GM18520 (cell line): ENCODE data around the gene IBA57.

Source experiments
- ATAC-seq: cut with Tn5 transposase; IDR thresholded peaks from one replicate; pipeline ENCODE4 v1.9.1; 2021; ENCODE audit not compliant: unreplicated experiment

IBA57 gene

DNA sequence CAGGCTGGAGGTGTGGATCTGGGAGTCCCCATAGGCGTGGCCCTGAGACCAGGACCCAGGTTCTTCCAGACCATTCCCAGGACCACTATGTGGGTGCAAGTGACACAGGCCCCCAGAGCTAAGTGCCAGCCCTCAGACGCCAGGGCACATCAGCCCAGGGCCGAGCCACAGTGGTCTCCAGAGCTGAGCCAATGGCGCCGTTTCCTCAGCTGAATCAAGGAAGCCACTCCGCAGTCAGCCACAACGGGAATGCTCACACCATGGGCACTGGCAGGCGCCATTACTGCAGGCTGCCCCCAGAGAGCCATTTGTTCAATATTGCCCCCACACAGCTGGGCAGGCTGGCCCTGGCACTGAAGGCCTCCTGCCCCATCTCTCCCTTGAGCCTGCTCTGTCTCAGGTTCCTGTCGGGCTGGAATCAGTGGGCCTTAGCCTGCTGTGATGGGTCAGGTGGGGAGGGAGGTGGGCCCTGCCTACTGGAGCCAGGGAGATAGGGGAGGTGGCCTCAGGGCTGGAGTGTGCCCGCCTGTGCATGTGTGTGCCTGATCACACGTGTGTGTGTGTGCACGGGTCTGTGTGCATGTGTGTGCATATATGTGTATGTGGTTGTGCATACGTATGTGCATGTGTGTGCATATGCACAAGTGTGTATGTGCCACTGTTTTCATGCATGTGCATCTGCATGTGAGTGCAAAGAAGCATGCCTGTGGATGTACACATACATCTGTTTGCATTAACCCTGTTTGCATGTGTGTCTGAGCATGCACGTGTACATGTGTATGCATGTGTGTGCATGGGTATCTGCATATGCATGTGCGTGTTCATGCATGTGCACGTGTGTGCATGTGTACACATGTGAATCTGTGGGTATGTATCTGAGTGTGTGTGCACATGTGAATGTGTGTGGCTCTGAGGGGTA is 9.7 kb upstream of the IBA57 start:
- no peak for ATAC-seq

DNA sequence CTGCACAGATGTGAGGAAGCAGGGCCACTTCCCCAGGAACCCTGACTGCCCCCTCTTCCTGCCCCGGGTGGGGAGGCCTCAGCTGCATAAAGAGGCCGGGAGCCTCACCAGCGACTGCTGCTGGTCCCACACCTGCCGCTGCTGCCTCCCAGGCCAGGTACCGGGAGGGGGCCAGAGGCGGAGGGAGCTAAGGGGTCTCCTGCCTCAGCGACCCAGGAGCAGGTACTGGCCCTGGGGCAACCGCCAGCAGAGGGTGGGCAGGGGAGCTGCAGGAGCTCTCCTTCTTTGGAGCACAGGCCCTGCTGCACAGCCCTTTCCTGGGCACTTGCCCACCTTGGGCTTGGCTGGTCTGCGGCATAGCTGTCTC is 9.1 kb upstream of the IBA57 start:
- ATAC-seq = no peak

DNA sequence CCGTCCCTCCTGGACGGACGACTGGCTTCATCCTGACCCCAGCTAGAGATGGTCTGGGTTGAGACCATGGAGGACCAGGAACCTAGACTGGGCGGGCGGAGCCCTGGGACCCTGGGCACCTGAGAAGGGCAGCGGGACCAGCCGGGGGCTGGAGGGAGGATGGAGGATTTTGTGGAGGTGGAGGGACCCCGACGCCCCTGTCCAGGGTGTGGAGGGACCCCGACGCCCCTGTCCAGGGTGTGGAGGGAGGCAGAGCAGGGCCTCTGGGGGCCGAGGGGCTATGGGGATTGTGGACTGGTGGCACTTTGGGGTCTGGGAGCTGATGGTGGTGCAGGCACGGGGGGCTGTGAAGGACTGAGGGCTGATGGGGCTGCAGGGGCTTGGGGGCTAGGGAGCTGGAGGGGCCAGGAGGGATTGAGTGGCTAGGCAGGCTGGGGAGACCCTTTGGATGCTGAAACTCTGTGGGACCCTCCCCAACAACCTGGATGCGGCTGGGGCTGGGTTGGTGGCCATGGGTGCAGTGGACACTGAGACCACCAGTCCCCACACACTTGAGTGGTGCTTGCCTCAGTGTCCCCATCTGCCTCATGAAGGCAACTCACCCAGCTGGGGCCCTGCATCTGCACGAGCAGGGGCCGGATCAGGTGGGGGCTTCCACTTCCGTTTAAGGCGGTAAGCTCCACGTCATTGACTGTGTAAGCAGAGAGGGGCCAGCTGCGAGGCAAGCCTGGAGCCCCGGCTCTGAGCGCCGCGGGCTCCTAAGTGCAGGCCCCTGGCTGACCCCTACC is 8.5 kb upstream of the IBA57 start:
- no peak for ATAC-seq

DNA sequence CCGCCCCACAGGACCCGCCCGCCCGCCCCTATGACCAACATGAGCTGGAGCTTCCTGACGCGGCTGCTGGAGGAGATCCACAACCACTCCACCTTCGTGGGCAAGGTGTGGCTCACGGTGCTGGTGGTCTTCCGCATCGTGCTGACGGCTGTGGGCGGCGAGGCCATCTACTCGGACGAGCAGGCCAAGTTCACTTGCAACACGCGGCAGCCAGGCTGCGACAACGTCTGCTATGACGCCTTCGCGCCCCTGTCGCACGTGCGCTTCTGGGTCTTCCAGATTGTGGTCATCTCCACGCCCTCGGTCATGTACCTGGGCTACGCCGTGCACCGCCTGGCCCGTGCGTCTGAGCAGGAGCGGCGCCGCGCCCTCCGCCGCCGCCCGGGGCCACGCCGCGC is 7.9 kb upstream of the IBA57 start:
- no peak for ATAC-seq

DNA sequence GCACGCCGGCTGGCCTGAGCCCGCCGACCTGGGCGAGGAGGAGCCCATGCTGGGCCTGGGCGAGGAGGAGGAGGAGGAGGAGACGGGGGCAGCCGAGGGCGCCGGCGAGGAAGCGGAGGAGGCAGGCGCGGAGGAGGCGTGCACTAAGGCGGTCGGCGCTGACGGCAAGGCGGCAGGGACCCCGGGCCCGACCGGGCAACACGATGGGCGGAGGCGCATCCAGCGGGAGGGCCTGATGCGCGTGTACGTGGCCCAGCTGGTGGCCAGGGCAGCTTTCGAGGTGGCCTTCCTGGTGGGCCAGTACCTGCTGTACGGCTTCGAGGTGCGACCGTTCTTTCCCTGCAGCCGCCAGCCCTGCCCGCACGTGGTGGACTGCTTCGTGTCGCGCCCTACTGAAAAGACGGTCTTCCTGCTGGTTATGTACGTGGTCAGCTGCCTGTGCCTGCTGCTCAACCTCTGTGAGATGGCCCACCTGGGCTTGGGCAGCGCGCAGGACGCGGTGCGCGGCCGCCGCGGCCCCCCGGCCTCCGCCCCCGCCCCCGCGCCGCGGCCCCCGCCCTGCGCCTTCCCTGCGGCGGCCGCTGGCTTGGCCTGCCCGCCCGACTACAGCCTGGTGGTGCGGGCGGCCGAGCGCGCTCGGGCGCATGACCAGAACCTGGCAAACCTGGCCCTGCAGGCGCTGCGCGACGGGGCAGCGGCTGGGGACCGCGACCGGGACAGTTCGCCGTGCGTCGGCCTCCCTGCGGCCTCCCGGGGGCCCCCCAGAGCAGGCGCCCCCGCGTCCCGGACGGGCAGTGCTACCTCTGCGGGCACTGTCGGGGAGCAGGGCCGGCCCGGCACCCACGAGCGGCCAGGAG is 7.2 kb upstream of the IBA57 start:
- no peak for ATAC-seq

DNA sequence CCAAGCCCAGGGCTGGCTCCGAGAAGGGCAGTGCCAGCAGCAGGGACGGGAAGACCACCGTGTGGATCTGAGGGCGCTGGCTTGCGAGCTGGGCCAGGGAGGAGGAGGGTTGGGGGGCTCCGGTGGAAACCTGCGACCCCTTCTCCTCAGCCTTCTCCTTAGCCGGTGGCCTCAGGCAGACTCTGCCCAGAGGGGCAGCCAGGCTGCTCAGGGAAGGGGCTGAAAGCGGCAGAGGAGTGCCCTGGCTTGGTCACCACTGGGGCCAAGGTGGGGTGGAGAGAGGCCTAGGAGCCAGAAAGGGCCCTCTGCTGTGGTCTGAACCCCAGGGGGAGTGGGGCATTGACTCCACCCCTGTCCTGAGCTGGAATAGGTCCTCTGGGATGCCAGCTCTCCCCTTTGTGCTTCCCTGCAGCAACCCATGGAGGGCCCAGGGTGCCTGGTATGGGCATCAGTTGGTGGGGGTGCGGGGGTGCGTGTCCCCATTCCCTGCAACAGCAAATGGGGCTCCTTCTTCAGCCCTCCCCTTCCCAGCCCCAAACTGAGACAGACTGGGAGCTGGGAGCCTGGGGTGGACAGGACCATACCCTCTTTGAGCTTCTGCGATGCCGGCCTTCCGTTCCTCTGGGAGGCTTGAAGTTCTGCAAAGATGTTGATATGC is 6.5 kb upstream of the IBA57 start:
- ATAC-seq = no peak

DNA sequence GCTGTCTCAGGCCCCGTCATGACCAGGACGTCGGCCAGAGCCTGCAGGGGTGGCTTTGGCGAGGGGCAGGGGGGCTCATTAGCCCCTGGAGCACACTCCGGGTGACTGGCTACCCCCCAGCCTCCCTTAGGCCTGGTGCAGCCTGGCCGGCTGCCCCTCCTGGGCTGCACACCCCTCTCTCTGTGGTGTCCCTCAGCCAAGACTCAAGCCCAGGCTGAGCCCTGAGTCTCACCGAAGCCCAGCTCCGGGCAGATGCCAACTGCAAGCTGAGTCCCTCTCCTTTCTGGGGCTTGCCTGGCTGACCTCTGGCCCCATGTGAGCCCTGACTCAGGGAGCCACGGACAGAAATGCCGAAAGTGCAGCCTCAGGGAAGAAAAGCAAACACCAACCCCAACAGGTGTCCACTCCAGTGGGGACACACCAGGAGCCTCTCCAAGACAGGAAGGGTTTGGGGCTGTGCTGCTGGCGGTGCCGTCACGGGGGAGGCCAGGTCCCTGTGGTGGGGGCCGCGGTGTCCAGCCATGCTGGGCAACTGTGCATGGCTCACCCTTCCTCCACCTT is 5.3 kb upstream of the IBA57 start:
- ATAC-seq = no peak

DNA sequence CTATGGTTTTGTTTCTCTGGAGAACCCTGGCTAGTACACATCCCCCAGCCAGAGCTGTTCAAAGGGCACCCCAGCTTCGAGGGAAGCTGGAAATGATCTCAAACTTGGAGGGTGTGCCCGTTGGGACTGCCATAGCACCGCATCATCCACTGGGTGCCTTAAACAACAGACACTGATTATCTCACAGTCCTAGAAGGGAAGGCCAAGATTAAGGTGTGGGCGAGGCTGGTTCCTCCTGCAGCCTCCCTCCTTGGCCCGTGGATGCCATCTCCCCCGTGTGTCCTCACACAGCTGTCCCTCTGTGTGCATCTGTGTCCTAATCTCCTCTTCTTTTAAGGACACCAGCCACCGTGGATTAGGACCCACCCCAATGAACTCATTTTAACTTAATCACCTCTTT is 4.2 kb upstream of the IBA57 start:
- ATAC-seq = no peak

DNA sequence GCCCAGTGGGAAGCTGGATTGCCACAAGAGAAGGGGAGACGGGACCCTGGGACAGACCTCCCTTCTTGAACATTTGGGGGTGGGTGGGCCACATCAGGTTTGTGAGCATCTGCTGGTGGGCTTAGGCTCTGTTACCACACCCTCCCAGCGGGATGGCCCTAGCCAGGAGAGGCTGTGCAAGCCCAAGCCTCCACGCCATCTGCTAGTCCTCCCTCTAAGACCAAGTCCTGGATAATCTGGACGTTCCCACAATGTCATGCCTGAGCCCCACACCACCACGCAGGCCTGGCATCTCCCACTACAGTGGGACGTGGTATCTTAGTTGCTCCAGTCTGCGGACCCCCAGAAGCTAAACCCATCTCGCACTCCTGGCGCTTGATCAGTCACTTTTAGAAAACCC is 3.7 kb upstream of the IBA57 start:
- ATAC-seq = no peak

DNA sequence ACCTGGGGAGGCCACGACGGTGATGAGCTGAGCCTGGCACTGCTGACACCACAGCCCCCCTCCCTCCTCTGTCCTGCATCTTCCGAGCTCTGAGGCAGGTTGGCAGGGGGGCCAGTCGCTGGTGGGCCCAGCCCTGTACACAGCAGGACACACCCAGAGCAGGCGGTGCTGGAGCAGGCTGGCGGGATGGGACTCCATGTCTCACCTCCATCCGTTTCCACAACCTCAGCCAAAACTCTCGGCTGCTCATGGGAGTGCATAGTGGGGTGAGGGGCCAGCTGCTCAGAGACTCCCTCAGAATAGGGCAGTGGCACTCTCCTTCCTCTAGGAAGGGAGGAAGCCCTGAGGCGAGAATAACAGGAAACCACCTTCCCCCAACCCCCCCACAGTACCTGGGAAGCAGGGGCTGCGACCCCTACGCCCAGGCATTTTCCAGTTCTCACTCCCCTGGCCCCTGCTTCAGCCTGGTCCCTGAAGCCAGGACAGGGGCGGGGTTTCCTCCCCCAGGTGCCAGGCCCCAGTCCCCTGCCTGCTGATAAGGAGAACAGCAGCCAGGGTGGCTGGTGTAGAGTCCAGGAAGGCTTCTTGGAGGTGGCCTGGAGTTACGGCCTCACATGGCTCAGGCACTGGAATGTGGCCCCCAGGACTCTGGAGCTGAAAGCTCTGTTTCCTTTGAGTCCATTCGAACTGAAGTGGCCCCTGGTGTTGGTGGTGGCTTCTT is 3.2 kb upstream of the IBA57 start:
- no peak for ATAC-seq

DNA sequence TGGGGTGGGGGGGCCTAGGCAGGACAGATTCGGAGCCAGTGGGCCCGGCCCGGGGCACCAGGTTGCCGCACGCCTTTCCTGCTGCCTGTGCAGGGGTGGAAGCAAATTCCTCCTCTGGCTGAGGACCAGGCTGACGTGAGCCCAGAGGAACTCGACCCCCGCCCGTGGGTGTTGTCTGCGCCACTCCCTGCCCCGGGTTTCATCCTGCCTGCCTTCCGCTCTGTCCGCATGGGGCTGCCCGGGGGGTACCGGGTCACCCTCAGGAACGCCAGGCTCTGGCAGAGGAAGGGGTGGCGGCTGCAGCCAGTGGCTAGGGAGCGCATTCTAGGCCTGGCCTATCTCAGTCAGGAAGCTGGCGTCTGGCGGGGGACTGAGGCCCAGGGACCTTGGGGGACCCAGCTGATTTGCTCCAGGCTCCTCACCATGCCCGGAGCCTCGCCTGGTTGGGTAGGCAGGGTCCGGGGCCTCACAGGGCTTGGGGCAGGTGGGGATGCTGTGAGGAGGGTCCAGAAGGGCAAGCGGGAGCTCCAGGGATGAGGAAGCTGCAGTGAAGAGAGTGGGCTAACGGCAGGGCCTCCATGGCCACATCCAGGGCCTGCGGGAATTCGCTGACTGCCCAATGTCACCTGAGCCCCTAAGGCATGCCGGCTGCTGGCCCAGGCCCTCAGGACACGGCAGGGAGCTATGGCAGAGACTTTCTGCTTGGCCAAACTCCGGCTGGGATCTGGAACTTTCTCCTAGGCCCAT is 2.4 kb upstream of the IBA57 start:
- ATAC-seq = no peak

DNA sequence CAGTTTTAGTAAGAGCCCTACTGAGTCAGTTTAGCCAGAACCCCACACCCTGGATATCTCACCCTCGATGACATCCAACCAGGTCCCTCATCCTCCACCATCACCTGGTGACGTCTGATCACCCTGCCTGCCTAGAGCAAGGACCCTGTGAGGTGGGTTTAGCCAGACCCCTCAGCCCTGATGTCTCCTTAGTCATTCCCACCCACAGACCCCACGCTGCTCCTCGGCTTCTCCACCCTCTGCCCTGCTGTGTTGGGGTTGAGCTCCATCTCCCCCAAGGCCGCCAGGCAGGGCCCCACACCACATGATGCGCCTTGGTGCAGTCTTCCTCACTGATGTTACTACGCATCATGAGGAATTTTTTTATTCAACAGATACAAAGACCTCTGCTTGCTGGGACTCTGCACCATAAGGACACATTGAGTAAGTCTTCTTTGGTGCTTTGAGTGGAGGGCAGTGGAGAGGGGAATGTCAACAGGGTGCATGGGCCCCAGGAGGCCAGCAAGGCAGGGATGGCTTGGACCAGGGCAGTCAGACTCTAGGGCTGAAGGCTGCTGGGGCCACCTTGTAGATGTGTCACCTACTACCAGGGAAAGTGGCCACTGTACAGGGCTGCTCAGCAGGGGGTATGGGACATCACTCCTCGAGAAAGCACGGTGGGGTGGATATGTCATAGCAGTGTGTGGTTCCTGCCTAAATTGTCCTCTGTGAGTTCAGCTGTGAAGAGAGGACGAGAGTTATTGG is 1.7 kb upstream of the IBA57 start:
- ATAC-seq = no peak

DNA sequence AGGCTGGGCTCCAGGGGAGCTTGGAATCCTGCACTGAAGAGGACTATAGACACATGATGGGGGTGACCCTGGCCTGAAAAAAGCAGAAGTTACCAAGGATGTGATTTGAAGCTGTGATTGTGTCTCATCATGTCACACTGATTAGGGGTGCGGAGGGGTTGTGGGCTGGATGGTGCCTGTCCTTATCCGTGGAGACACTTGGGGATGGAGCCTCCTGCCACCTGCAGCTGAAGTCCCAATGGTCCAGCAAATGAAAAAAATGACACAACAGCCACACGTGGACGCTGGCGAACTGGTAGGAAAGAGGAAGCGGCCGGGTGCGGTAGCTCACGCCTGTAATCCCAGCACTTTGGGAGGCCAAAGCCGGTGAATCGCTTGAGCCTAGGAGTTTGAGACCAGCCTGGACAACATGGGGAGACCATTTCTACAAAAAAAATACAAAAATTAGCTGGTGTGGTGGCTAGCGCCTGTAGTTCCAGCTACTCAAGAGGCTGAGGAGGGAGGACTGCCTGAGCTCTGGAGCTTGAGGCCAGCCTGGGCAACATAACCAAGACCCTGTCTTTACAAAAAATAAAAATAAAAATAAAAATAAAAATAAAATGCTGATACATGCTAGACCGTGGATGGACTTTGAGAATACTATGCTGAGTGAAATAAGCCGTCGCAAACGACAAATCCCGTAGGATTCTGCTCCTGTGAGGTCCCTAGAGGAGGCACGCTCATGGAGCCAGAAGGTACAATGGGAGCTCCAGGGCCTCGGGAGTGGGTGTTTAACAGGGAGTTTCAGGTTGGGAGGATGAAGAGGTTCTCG is 838 bp upstream of the IBA57 start:
- no peak for ATAC-seq

DNA sequence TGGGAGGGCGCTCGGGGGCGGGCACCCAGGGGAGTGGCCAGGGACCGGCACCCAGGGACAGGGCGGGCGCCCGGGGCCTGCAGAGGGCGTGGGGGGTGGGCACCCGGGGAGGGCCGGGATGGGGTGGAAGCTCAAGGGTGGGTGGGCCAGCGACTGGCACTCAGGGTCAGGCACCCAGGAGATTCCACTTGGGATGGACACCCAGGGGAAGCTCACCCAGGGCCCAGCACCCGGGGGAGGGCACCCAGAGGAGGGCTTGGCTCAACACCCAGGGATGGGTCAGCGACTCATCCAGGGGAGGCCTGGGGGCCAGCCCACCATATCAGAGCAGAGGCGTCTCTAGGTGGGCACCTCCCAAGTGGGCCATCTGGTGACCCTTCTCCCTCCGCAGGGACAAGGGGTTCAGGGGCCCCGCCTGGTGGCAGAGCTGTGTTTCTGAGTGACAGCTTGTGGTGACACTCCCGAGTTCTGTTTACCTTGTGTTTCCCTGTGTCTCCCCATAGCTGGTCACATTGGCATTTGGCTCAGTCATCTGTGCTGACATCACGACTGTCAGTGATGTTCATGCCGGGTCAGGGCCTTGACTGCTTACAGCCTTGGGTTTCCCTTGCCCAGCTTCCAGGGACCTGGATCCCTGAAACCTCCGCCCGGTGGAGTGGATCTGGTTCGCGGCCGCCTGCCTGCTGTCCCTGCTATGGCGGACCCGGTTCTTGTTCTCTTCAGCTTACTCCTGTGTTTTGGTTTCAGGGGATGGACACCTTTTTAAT is 749 bp downstream of the IBA57 start:
- ATAC-seq = peak; percentile 6

DNA sequence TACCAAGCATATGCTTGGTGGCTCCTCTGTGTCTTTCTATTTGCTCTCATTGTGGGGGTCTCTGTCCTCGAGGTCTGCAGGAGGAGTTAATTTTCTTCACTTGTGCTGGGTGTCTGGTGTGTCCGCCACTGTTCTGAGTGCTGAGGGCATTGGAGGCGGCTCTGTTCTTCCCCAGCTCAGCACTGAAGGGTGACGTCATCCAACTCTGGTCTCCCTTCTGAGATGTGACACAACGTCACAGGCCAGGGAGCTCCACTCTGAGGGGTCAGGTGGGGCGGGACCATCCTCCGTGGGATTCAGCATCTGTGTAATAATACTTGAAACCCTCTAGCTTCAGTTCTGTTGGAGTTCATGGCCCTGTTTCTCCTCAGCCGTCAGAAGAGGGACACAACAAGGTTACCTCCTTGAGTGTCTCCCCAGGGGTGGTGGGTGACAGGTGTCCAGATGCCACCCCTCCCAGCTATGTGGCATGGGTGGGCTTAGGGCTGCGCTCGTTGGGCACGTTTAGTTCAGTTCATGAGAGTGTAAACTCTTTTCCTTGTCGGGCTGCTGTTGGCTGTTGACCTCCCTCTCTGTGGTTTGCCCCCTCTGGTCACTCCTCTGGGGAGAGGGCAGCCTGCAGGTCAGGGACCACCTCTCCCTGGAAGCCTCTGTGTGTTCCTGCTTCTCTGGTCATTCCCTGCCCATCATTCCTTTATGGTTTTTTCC is 3.1 kb downstream of the IBA57 start:
- ATAC-seq = no peak

DNA sequence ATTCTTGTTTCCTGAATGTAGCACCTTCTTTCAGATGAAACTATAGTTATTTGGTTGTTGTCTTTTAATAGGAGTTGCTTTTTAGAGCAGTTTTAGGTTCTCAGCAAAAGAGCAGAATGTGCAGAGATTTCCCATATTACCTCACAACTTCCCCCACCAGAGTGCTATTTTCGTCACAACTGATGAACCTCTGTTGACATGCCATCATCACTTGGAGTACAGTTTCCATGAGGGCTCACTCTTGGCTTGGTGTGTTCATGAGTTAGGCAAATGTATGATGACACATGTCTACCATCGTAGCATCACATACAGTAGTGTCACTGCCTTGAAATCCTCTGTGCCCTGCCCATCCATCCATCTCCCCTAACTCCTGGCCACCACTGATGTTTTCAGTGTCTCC is 3.7 kb downstream of the IBA57 start:
- ATAC-seq = no peak
